ENCODE results near the gene ARFGAP3.
A peak's percentile ranks its signal among the peaks of the same experiment; 100 is the strongest.

ARFGAP3 gene

DNA sequence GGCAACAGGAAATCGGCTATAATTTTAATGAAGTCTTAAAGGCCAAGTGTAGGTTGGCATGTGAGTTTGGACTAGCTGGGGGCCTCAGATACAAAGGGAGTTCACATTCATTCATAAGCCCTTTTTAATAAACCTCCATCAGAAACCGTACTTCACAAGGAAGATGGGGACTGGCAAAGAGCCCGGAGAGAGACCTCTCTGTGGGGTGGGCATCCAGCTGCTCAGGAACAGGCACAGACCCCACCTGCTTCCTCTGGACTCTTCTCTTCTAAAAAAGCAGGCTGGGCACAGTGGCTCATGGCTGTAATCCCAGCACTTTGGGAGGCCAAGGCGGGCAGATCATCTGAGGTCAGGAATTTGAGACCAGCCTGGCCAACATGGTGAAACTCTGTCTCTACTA is 3.9 kb upstream of the ARFGAP3 start:
- H3K27ac ChIP-seq, result no peak overlapping the region
- TF ChIP-seq, protein P1, sequence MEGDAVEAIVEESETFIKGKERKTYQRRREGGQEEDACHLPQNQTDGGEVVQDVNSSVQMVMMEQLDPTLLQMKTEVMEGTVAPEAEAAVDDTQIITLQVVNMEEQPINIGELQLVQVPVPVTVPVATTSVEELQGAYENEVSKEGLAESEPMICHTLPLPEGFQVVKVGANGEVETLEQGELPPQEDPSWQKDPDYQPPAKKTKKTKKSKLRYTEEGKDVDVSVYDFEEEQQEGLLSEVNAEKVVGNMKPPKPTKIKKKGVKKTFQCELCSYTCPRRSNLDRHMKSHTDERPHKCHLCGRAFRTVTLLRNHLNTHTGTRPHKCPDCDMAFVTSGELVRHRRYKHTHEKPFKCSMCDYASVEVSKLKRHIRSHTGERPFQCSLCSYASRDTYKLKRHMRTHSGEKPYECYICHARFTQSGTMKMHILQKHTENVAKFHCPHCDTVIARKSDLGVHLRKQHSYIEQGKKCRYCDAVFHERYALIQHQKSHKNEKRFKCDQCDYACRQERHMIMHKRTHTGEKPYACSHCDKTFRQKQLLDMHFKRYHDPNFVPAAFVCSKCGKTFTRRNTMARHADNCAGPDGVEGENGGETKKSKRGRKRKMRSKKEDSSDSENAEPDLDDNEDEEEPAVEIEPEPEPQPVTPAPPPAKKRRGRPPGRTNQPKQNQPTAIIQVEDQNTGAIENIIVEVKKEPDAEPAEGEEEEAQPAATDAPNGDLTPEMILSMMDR (conservative IDR thresholded peaks at IDR 0.05), result no peak

DNA sequence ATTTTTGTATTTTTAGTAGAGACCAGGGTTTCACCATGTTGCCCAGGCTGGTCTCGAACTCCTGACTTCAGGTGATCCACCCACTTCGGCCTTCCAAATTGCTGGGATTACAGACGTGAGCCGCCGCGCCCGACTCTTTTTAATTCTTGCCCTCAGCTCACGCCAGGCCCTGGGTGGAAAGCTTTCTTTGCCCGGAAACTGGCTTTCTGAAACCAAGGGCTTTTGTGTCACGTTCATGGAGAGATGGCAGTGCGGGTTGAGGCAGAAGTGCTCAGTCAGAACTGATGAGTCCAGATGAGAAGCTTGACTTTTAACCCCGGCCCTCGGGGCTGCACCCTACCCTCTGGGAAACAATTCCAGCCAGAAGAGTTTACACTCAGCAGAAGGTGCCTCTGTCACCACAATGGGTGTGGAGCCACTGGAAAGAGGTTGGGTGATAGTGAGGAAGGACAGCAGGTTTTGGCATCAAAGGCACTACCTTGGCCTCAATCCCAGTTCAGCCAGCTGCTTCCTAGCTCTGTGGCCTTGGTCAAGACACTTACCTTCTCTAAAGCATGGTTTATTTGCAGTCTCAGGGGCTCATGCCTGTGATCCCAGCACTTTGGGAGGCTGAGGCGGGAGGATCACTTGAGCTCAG is 890 bp upstream of the ARFGAP3 start:
- peak overlapping the region; percentile 86 for H3K27ac ChIP-seq
- TF ChIP-seq ZFX (IDR thresholded peaks at IDR 0.05), result no peak

DNA sequence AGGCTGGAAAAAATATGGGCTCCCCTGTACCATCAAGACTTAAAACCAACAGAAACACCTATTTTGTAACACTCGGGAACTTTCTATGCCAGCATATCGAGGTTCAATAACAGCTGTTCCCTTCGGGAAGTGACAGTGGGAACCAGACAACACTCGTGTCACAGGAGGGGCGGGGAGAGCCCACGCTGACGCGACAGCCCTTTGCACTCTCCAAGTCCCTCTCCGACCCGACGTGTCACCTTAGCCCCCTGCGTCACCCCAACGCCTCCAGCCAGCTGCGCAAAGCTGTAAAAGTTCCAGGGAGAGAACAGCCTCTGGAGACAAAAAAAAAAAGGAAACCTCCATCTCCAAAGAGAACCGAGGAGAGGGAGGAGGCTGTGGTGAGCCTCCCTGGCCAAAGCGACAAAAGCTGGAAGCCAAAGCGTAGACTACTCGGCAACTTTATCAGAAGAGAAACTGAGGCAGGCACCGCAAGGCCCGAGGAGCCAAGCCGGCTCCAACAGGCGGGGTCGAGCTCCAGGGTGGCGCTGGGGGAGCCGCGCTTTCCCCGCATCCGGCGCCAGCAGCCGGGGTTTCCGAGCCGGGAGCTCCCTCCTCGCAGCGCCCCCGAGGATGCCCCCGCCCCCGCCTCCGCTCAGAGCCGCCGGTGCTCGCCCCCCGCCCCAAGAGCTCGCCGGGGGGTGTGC is 751 bp downstream of the ARFGAP3 start:
- H3K27ac ChIP-seq, result peak overlapping the region; percentile 86
- TF ChIP-seq, protein P1 (conservative IDR thresholded peaks at IDR 0.05), result no peak
- no peak for TF ChIP-seq ZFX (IDR thresholded peaks at IDR 0.05)

DNA sequence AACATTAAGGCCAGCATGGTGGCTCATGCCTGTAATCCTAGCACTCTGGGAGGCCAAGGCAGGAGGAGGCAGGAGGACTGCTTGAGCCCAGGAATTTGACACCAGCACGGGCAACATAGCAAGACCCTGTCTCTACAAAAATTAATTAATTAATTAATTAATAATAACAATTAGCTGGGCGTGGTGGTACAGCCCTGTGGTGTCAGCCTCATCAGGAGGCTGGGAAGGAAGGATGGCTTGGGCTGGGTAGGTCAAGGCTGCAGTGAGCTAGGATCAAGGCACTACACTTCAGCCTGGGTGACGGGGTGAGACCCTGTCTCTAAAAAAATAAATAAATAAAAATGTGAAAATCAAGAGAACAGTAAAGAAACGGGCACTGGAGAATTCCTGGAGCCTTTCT is 1.4 kb downstream of the ARFGAP3 start:
- TF ChIP-seq, protein P1 (conservative IDR thresholded peaks at IDR 0.05), result no peak
- TF ChIP-seq ZFX (IDR thresholded peaks at IDR 0.05), result no peak
- peak overlapping the region; percentile 86 for H3K27ac ChIP-seq

DNA sequence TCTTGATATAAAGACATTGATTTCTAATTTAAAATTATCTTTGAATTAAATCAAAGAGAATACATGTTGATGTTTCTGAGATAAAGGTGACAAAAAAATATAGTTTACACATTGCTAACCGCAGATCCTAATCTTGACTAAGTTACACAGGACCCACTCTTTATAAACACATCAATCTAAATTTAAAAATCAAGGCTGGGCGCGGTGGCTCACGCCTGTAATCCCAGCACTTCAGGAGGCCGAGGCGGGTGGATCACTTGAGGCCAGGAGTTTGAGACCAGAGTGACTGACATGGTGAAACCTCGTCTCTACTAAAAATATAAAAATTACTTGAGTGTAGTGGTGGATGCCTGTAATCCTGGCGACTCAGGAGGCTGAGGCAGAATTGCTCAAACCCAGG is 1.9 kb downstream of the ARFGAP3 start:
- H3K27ac ChIP-seq, result peak overlapping the region; percentile 86
- TF ChIP-seq, protein P1 (conservative IDR thresholded peaks at IDR 0.05), result no peak
- no peak for TF ChIP-seq ZFX (IDR thresholded peaks at IDR 0.05)

DNA sequence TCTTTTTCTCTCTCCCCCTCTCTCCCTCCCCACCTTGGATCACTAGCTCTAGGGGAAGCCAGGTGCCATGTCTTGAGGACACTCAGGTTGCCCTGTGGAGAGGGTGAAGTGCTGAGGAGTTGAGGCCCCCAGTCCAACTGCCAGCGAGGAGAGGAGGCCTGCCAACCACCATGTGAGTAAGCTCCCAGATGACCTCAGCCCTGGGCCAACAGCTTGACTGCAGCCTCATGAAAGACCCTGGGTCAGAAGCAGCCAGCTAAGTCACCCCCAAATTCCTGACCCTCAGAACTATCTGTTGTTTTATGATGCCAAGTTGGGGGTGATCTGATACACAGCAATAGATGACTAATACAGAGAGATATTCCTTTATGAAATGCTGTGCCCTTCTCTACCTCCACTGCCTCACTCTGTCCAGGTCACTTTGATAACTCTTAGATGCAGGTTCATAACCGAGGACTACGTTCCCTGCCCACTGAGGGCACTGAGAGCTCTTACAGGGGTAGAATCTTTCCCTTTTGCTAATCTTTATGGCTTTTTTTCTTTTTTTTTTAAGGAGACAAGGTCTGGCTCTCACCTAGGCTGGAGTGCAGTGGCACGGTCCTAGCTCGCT is 8.0 kb downstream of the ARFGAP3 start:
- TF ChIP-seq, protein P1 (conservative IDR thresholded peaks at IDR 0.05), result no peak
- no peak for TF ChIP-seq ZFX (IDR thresholded peaks at IDR 0.05)
- no peak overlapping the region for H3K27ac ChIP-seq

DNA sequence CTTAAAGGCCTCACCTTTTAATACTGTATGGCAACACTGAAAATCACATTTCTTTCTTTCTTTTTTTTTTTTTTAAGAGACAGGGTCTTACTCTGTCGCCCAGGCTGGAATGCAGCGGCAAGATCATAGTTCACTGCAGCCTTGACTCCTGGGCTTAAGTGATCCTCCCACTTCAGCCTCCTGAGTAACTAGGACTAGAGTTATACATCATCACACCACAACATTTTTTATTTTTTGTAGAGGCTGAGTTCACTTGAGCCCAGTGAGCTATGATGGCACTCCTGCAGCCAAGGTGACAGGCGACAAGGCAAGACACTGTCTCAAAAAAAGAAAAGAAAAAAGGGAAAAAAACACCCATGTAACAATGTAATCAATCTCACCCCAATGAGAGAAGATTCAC is 10.0 kb downstream of the ARFGAP3 start:
- TF ChIP-seq ZFX (IDR thresholded peaks at IDR 0.05), result no peak

DNA sequence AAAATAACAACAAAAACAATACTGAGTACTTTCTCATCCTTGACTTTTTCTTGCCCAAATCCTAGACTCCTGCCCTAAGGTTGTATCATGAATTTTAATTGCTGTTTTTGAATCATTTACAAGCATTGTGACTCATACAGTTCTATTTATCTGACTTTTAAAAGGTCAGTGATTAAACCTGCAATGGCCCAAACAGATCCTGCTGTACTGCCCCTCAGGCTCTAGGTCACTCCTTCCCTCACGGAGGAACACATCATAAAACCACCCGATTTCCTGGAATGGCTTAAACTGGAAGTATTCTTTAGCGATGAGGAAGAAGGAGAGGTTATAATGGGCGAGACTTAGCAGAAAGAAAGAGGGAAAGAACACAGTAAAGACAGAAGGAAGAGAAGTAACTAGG is 12.3 kb downstream of the ARFGAP3 start:
- TF ChIP-seq, protein P1 (conservative IDR thresholded peaks at IDR 0.05), result no peak
- no peak for TF ChIP-seq ZFX (IDR thresholded peaks at IDR 0.05)
- peak overlapping the region; percentile 79 for H3K27ac ChIP-seq

More for the DNA sequence above, 10.0 kb downstream of the ARFGAP3 start:
- no peak overlapping the region for H3K27ac ChIP-seq
